Thyroid gland (tissue), 4 donors: ENCODE data around the gene VSIG2. TPM values are rescaled to one million over a fixed set of nuclear protein-coding genes. Genes with fewer than 3 reads are reported as not detected.
A peak's percentile ranks its signal among the peaks of the same experiment; 100 is the strongest.

Experiments used
- DNase-seq, 2 donors: peaks; one replicate each; pipeline ENCODE4 v3.0.0-alpha.2; 2019
- H3K27ac ChIP-seq, 3 donors: fragments of 200-600 bp; sonication (generic); 1 replicate in 2 of 3; 2 replicates in 1 of 3; pipeline ENCODE4 v1.5.1; 2016 to 2019; ENCODE audit warnings: mild to moderate bottlenecking in 1 of 3, moderate library complexity in 1 of 3
- H3K27me3 ChIP-seq: fragments of 200-600 bp; sonication (generic); one replicate; pipeline ENCODE4 v1.5.1; 2019
- H3K36me3 ChIP-seq, 2 donors: fragments of 200-600 bp; sonication (generic); one replicate each; pipeline ENCODE4 v1.5.1; 2016 to 2019
- H3K4me1 ChIP-seq, 2 donors: fragments of 200-600 bp; sonication (generic); one replicate each; pipeline ENCODE4 v1.5.1; 2017 to 2019
- H3K4me3 ChIP-seq, 3 donors: fragments of 200-600 bp; sonication (generic); replicated peaks in 1 of 3; 1 replicate in 2 of 3; 2 replicates in 1 of 3; pipeline ENCODE4 v1.5.1; 2016; ENCODE audit warnings: mild to moderate bottlenecking in 1 of 3
- H3K9me3 ChIP-seq: fragments of 200-600 bp; sonication (generic); one replicate; pipeline ENCODE4 v1.5.1; 2017
- CTCF ChIP-seq, 6 experiments: fragments of 200-600 bp in 3 of 6; fragments of 450-650 bp in 3 of 6; sonication (generic) in 3 of 6; IDR thresholded peaks; one replicate each; pipeline ENCODE4 v1.5.1; 2016 to 2019; ENCODE audit warnings: antibody characterized with exemption in 6 of 6, mild to moderate bottlenecking in 2 of 6, inconsistent platforms in 1 of 6, moderate library complexity in 1 of 6
- POLR2A ChIP-seq, 2 donors: fragments of 450-650 bp; IDR thresholded peaks; one replicate each; pipeline ENCODE4 v1.6.1; 2017; ENCODE audit warnings: antibody characterized with exemption in 2 of 2, mild to moderate bottlenecking in 2 of 2, moderate library complexity in 1 of 2
- WGBS, 2 donors: methylation state at CpG; one replicate each; pipeline ENCODE4 v1.1.5; 2017; 5-methylcytosine and 5-hydroxymethylcytosine counted together
- intact Hi-C: fragments of 100-400 bp; cut with DNase I; formaldehyde crosslinking; loops from one replicate; pipeline ENCODE4 v1.15.1; 2023
- total RNA-seq, 4 donors: library from RNA; depleted of rRNA; stranded (reverse); fragments of >200 nt; gene quantifications; one replicate each; pipeline ENCODE4 v1.2.3, GENCODE V29; 2016

VSIG2 gene
- total RNA-seq, 4 donors from 2014 or later = 23.7 to 54.5 (median 28.8) TPM

GRCh38 chr11:124745835-124746620, 6.0 kb downstream of the VSIG2 start:
- intact Hi-C loops = loop anchor here (10.0 kb wide), 1 partner anchor 49 kb away; no protein-coding TSS in a partner anchor
- H3K36me3 ChIP-seq = no peaks in the 10 kb centered on the region
- DNase-seq = peak; percentile 63 to 69
- peak overlapping the region; percentile 38 to 87 (median 76) for H3K4me3 ChIP-seq
- no peaks in the 10 kb centered on the region for H3K9me3 ChIP-seq
- H3K27me3 ChIP-seq = no peaks in the 10 kb centered on the region
- H3K4me1 ChIP-seq = peaks cover 12 to 50% of the 10 kb centered on the region in 2 donors
- TF ChIP-seq POLR2A (IDR thresholded peaks at IDR 0.05) (no peak), CTCF (IDR thresholded peaks at IDR 0.05) (peak in 5 of 6 experiments; percentile 11 to 39 (median 32))
- 14 to 26% methylated on average over 40 to 41 of the region's 41 CpGs for WGBS, 2 donors
- H3K27ac ChIP-seq = peak overlapping the region; percentile 75 to 97 (median 83)

GRCh38 chr11:124745270-124745834, 6.7 kb downstream of the VSIG2 start:
- Histone ChIP-seq H3K27me3 (no peaks in the 10 kb centered on the region), H3K9me3 (no peaks in the 10 kb centered on the region), H3K4me3 (peak overlapping the region in 1 of 3 donors; percentile 38), H3K27ac (no peak overlapping the region), H3K4me1 (peaks cover 14 to 49% of the 10 kb centered on the region in 2 donors), H3K36me3 (no peaks in the 10 kb centered on the region)
- intact Hi-C loops = loop anchor here (10.0 kb wide), 1 partner anchor 49 kb away; no protein-coding TSS in a partner anchor
- no peak for TF ChIP-seq POLR2A (IDR thresholded peaks at IDR 0.05)
- no peak for TF ChIP-seq CTCF (IDR thresholded peaks at IDR 0.05)
- 54 to 66% methylated on average over 33 to 44 of the region's 44 CpGs for WGBS, 2 donors
- no peak for DNase-seq

- no peak for TF ChIP-seq POLR2A (IDR thresholded peaks at IDR 0.05)
- TF ChIP-seq CTCF (IDR thresholded peaks at IDR 0.05) = no peak
- Histone ChIP-seq H3K9me3 (no peaks in the 10 kb centered on the region), H3K27me3 (no peaks in the 10 kb centered on the region), H3K4me1 (peaks cover 18 to 39% of the 10 kb centered on the region in 2 donors), H3K4me3 (no peak overlapping the region), H3K36me3 (no peaks in the 10 kb centered on the region), H3K27ac (no peak overlapping the region)
- intact Hi-C loops = loop anchor here (5.0 to 10.0 kb wide), 2 partner anchors 52 to 71 kb away; partner anchors contain the start of genes SIAE and SPA17
- no peak for DNase-seq
- 89 to 92% methylated on average over 6 of the region's 6 CpGs for WGBS, 2 donors
Observed at GRCh38 chr11:124743050-124743449, 9.0 kb downstream of the VSIG2 start.

- 95 to 96% methylated on average over 2 of the region's 2 CpGs for WGBS, 2 donors
Observed at GRCh38 chr11:124742555-124742954, 9.5 kb downstream of the VSIG2 start.

More at GRCh38 chr11:124742555-124742954, 9.5 kb downstream of the VSIG2 start:
- no peak for DNase-seq
- intact Hi-C loops = loop anchor here (5.0 to 10.0 kb wide), 2 partner anchors 52 to 70 kb away; partner anchors contain the start of genes SIAE and SPA17
- no peaks in the 10 kb centered on the region for H3K36me3 ChIP-seq
- no peaks in the 10 kb centered on the region for H3K27me3 ChIP-seq
- no peak for TF ChIP-seq CTCF (IDR thresholded peaks at IDR 0.05)
- TF ChIP-seq POLR2A (IDR thresholded peaks at IDR 0.05) = no peak
- no peak overlapping the region for H3K27ac ChIP-seq
- no peak overlapping the region for H3K4me3 ChIP-seq
- H3K4me1 ChIP-seq = peaks cover 14 to 34% of the 10 kb centered on the region in 2 donors
- no peaks in the 10 kb centered on the region for H3K9me3 ChIP-seq
